GM18526 (cell line): ENCODE data around the gene AFAP1.

Experiments
- POLR2A ChIP-seq: IDR thresholded peaks from 3 replicates; pipeline ENCODE4 v1.6.1; 2011; ENCODE audit not compliant: insufficient read length; ENCODE audit errors: extremely low read depth

AFAP1 gene

DNA sequence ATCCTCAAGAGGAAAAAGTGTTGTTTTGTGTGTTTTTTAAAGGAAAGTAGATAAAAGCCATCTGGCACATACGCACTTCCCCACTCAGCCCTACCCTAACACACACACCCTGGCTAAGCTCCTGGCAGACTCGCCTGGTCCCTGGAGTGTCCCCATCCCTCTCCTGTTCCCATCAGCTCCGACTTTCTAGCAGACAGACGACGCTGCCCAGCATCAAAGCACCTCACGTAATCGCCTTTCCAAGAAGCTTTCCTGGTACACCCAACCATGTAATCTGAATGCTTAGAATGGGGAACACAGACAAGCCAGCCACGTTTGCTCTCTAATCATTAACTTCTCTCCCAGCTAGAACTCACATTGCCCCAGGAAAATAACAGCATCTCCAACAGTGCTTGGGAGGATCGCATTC is 116.2 kb downstream of the AFAP1 start:
- TF ChIP-seq POLR2A = no peak

DNA sequence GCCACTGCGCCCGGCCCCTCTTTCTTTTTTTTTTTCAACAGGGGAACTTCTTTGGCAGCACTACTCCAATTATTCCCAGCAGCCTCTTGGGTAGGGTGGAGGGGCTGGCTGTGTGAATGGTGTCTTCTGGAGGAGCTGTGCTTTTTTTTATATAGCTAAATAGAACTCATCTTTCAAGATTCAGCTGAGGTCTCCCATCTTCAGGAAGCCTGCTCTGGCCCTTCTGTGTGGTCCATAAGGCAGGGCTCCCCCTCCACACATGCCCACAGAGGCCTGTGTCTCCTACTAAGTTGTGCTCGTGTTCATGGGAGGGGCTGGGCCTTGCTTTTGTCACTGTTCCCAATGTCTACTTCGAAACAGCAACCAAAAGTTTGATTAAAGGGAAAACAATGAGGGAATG is 116.8 kb downstream of the AFAP1 start:
- TF ChIP-seq POLR2A = no peak

DNA sequence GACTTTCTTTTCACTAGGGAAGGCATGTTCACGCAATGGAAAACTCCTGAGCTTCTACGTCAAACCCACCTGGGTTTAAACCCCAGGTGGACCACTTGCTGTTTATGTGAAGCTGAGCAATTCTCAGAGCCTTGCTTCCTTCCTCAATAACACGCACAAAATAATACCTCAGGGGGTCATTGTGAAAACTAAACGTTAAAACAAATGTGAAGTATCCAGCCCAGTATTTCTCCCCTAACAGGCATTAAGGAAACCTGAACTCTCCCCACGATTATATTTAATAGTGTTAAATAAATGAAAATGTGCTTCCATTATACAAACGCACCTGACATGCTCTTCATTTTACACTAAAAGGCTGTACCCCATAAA is 117.5 kb downstream of the AFAP1 start:
- no peak for TF ChIP-seq POLR2A

DNA sequence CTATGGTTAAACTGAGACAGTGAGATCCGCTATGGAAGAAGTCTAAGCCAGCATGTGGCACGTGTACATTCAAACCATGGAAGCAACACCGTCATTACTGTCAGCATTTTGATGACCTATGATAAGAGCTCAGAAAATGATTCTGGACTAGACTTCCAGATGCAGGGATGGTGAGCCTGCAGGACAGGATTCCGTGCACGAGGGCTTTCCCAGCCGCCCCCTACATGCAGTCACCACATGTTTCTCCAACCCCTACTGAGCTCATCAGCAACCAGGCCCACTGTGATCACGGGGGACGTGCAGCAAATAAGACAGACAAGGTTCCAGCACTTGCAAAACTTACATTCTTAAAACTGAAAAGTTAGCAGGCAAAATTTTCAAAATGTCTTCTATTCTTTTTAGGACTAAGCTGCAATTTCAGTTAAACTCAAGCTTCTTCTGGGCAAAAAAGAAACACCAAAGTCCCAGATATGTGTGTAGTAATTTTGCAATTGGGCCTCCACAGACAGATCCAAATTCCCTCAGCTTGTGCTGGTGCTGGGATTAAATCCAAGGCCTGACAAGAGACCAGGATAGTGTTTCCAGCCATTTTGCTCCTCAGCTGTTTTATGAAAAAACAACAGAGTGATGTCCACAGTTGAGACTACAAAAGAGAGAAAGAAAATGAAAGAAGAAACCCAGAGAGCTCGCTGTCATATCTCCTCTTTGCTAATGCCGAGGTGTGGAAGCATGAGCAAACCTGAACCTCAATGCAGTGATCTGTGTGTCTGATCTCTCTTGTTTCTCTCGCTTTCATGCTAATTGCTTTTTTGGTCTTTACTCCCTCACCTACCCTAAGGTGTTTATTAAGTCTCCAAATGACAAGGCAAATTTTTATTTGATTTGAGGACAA is 118.2 kb downstream of the AFAP1 start:
- no peak for TF ChIP-seq POLR2A

DNA sequence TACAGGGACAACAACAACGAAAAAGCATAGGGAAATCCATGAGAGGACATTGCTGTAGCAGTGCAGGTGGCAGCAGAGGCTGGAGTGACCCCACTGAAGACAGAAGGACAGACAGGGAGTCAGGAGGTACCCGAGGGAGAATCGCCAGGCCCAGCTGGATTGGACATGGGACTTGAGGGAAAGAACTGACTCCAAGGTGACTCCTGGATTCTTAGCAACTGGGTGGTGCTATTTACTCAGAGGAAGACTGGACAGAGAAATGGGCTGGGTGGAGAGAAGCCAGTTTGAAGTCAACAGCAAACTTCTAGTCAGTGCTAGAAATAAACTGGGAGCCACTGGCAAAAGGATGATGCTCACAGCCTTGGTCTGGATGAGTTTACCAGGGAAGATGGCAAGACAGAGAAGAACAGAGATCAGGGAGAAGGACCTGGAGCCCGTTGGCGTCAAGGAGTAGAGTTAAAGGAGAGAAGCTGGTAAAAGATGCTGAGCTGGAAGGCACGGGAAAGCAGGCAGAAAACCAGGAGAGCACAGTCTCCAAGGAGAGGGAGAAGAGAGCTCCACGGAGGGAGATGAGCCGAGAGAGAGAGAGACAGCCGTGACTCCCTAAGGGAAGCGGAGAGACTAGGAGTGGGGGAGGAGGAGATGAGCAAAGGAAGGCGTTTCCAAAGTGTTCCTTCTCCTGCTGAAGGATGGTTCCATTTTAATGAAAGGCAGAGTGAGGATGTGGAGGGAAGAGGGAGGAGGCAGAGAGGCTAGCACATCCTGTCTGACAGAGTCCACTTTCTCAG is 119.4 kb downstream of the AFAP1 start:
- TF ChIP-seq POLR2A = no peak

DNA sequence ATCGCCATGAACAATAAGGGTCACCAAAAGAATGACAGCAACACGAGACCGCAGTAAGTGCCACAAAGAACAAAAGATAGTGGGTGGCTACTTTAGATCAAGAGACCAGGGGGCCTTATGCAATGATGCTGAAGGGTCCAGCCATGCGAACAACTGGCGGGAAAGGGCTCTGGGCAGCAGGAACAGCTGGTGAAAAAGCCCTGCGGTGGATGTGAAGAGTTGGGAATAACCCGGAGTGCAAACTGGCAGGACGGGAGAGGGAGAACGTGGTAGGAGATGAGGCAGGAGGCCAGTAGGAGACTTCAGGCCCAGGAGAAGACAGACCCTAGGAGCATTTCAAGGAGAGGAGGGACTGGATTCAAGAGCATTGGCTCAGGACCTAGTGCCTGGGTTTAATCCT is 120.2 kb downstream of the AFAP1 start:
- TF ChIP-seq POLR2A = no peak

DNA sequence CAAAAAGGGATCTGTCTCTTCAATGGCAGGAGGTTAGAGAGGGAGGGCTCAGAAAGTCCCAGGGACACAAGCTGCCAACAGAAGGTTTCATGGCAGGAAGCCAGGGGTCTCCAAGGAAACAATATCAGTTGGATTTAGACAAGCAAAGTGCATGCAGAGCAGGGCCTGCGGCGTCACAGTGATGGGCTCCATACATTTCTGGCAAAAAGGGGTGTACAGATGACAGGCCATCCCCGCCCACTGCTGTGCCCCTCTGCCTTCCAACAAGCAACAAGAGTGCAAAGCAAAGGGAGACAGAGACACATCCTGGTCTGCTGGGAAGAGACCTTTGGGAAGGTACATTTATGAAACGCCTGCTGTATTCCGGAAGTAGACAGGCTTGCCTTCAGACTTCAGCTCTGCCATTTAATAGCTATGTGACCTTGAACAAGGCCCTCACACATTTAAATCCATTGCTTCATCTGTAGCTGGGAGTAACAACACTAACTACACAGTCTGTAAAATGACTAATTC is 121.2 kb downstream of the AFAP1 start:
- TF ChIP-seq POLR2A = no peak

DNA sequence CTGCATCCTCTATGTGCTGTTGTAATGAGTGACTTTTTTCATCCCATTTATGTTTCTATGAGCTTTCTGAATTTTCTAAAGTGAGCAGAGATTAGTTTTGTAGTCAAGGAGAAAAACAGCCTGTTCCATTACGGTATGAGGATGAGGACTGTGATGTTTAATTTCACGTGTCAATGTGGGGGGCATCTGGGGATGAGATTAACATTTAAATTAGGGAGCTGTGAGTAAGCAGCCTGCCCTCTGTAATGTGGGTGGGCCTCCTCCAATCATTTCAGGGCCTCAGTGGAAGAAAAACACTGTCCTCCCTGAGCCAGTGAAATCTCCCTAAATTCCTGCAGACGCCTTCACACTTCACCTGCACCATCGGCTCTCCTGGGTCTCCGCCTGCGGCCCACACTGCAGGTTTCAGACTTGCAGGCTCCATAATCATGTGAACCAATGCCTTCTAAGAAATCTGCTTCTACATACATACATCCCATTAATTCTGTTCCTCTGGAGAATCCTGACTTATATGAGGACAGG is 121.7 kb downstream of the AFAP1 start:
- no peak for TF ChIP-seq POLR2A

DNA sequence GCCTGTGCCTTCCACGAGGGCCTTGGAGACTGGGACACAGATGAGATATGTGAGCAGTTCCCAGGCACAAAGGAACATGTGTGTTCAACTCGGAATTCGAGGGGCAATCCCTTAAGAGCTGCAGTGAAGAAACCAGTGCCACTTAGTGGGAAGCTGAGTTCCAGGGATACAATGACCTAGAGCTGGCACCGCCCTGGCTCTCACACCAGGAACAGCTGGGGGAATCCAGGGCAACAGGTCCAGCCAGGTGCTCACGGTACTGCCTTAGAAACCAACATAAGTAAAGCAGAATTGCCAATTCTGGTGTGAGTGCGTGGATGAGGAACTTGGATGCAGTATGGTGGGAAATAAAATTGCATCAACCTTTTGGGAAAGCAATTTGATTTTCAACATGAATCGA is 122.9 kb downstream of the AFAP1 start:
- TF ChIP-seq POLR2A = no peak

DNA sequence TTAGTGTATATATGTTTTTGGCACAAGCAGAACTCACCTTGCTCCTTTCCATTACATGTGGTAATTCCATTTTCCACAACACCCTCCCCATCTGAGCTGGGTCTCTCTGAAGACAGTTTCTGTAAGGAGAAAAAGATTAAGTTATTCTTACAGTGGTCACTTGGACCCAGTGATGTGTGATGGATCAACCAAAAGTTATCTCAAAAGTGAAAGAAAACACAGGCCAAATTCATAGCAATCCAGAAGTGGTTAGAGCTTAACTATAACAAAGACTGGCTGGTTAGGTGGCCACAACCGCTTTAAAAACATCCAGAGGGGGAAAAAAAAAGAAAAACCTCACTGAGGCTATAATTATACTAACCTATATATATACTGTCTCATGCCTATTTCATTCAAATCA is 123.7 kb downstream of the AFAP1 start:
- TF ChIP-seq POLR2A = no peak

DNA sequence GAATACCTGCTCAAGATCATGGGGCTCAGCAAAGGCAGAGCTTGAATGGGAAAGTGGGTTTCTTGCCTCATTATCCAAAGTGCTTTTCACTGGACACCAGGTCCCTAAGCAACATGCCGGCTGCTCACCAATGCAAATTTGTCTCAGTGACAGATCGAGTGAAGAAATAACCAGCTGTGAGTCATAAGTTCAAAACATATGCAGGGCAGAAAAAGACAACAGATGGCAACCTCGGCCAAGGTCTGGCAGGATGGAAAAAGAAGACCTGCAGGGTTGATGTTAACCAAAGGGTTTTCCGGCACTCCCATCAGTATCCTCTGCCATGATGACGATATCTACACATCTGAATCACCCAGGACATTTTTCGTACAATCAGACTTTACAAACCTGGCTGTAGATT is 124.1 kb downstream of the AFAP1 start:
- TF ChIP-seq POLR2A = no peak

DNA sequence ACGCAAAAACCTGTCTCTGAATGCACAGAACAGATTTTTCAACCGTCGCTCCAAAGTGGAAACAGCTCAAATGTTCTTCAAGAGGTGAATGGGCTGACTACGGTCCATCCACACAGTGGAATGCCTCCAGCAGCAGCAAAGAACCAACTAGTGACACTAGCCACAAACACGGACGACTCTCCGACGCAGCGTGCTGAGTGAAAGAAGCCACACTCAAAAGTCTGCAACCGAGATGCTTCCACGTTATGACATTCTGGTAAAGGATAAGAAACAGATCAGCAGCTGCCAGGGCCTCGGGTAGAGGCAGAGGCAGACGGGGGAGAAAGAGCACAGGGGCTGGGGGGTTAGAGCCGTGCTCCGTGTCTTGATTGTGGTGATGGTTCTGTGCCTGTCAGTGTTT is 125.2 kb downstream of the AFAP1 start:
- TF ChIP-seq POLR2A = no peak

DNA sequence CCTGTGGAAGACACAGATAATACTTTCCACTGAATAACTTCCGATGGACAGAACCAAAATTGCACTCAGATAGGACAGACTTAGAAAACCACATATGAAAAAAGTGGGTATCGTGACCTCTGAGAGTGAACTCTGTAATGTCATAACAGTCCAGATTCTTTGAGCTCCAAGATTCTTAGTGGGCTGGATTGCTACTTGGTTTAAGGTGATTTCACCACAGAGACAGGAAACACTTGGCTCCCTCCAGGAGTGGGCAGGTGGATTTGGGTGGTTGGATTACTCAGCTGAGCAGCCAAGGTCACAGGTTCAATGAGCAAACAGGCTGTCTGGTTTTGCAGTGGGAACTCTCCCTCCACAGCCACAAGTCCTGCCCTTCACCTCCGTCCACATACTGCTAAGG is 126.0 kb downstream of the AFAP1 start:
- no peak for TF ChIP-seq POLR2A

DNA sequence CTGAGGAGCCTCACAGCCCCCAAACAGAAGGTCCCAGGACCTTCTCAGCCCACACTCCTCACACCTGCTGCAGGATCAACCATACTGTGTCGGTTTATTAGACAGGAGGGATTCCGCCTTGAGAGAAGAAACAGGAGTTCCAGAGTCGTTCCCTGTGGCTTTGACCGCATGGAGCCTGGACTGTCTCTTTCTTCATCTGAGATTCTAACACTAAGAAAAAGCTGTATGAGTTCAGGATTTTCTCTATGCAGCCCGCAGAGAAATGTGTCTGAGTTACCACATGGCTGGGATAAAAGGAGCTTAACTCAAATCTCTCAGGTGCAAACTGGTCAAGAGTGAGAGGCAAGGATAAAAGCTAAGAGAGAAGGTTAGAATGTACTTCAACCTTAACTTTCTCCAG is 126.7 kb downstream of the AFAP1 start:
- TF ChIP-seq POLR2A = no peak

DNA sequence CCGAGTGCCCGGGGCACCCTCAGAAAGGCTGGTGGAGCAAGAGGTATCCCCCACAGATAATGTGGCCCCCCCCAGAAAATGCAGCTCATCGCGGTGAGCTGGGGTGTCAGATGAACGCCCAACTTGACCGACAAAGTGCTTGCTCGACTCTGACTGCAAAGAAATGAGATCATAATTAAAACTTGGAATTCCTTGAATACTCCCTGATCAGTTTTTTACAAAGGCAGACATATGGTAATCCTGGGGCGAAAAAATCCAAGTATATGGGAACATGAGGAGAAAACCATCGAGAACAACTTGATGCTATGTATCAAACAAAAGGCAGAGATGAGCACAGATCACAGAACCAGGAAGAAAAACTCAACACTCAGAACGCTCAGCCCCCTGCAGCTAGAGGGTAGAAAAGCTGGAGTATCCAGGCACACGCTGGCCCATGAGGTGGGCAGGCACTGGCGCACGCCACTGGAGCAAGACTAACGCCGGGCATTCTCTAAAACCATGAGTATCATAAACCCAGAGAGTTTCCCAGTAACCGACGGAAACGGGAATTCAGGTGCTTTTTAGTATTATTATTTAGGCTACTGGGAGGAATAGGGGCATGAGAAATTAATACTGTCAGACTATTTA is 127.3 kb downstream of the AFAP1 start:
- TF ChIP-seq POLR2A = no peak
